ENCODE results near the gene FRMD4A.

DNA sequence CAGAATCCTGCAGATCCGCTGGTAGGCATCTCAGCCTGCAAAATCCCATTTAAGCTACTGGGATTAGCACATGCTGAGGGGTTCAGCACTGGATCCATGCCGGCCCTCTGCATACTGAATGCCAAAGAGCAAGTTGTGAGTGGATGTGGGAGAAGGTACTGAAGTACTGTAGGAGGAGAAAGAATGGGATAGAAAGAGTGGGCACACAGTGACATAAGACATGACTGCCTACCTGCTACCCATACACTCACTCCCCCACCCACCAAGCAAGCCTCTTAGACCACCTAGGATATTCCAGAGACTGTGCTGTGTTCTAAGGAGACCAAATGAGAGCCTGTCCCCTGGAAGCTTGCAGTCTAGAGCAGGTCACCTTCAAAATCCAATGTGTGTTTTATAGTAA lies 215.9 kb downstream of the FRMD4A start:
- no peak for TF ChIP-seq CTCF (IDR thresholded peaks at IDR 0.05)
- no peak for TF ChIP-seq EZH2 (IDR thresholded peaks at IDR 0.05)
- TF ChIP-seq EZH2phosphoT487 (IDR thresholded peaks at IDR 0.05), result no peak

Data from neural progenitor cell (in vitro differentiated cells).